Psoas muscle (tissue), 8 donors: ENCODE results near the gene MMUT. TPM values are rescaled to one million over a fixed set of nuclear protein-coding genes. Genes with fewer than 3 reads are reported as not detected.

ENCODE experiments used
- ATAC-seq, 4 donors: fragments of 200-7000 bp; cut with Tn5 transposase; one replicate each; pipeline ENCODE4 v1.9.1; 2020; ENCODE audit warnings: moderate library complexity in 3 of 4, mild to moderate bottlenecking in 2 of 4
- DNase-seq, 2 donors: peaks; one replicate each; pipeline ENCODE4 v3.0.0-alpha.2; 2020
- H3K27ac ChIP-seq: fragments of 200-600 bp; one replicate; pipeline ENCODE4 v1.8.0; 2022
- H3K27me3 ChIP-seq, 3 donors: fragments of 200-600 bp in 1 of 3; one replicate each; pipeline versions ENCODE4 v1.6.1 to v1.8.0; 2013 to 2022; ENCODE audit warnings: low read length in 2 of 3, mild to moderate bottlenecking in 2 of 3, moderate library complexity in 1 of 3; ENCODE audit not compliant: insufficient read depth in 3 of 3
- H3K36me3 ChIP-seq, 2 donors: fragments of 200-600 bp in 1 of 2; one replicate each; pipeline versions ENCODE4 v1.6.1 to v1.8.0; 2013 to 2022; ENCODE audit warnings: low read depth in 1 of 2, mild to moderate bottlenecking in 1 of 2, moderate library complexity in 1 of 2; ENCODE audit not compliant: insufficient read depth in 1 of 2
- H3K4me1 ChIP-seq: fragments of 200-600 bp; one replicate; pipeline ENCODE4 v1.8.0; 2022
- H3K4me3 ChIP-seq: fragments of 200-600 bp; one replicate; pipeline ENCODE4 v1.8.0; 2022; ENCODE audit warnings: mild to moderate bottlenecking
- H3K9me3 ChIP-seq: fragments of 200-600 bp; one replicate; pipeline ENCODE4 v1.8.0; 2022
- WGBS, 3 donors: extraction: QIAGEN DNeasy Blood & Tissue Kit; methylation state at CpG; one replicate each; pipeline versions ENCODE4 v1.1.6 to v1.1.7; 2013; 5-methylcytosine and 5-hydroxymethylcytosine counted together
- intact Hi-C, 2 donors: fragments of 100-400 bp; cut with DNase I; formaldehyde crosslinking; loops; one replicate each; pipeline versions ENCODE4 v1.11.0 to v1.14.2; 2022
- polyA plus RNA-seq, 3 donors: library from polyadenylated mRNA; stranded (reverse); fragments of 200-250 nt; gene quantifications; one replicate each; pipeline ENCODE4 v1.2.3, GENCODE V29; 2013
- total RNA-seq, 4 donors: library from RNA; stranded (reverse); fragmentation: NEBNext Ultra II Directional in 2 of 4; extraction: Animal tissue kit (Norgen Biotek cat#: 25700) in 2 of 4; gene quantifications; one replicate each; pipeline versions ENCODE4 v1.2.1 to v1.2.4, GENCODE V29; 2021 to 2023
- TF ChIP-seq, protein P1 (sequence below): fragments of 200-600 bp; IDR thresholded peaks from one replicate; pipeline ENCODE4 v1.8.0; 2022; ENCODE audit warnings: antibody characterized with exemption
- donor health status: healthy with polysubstance abuse.
- donor health status: DM: no; HTN: no; CAD: no; lungs with moderate emphysema.
- donor health status: Bipolar disorder and iron deficiency.
- donor health status: healthy.
- donor health status: DM: yes; HTN: yes; CAD: no.
- donor health status: DM: no; HTN: no; CAD: no.
- donor health status: DM: no; HTN: no; CAD: no.
- donor health status: DM: yes; HTN: yes; CAD: no.

Gene MMUT
- total and polyA plus RNA-seq, 7 donors, result 13.1 to 24.5 (median 22.1) TPM

DNA sequence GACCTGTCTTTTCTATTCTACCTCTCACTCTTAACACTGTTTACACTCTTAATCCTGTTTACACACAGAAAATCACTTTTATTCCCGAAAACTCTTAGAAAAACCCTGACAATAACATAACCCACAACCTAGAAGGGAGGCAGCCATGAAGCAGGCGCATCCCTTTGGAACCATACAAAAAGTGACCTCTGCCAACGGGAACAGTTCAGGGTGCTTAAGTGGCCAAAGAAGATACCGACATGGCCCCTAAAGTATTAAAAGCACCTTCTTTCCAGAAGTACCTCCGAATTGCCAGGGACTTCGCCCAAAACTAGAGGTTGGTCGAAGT lies 490 bp downstream of the MMUT start:
- H3K4me1 ChIP-seq, result peaks cover 30% of the 10 kb centered on the region
- ATAC-seq (peak in 2 of 4 donors; percentile 25 to 61), DNase-seq (no peak)
- H3K27ac ChIP-seq, result peak overlapping the region; percentile 94
- 1% methylated on average over 7 of the region's 7 CpGs for WGBS, 3 donors
- no peaks in the 10 kb centered on the region for H3K27me3 ChIP-seq
- TF ChIP-seq, protein P1, sequence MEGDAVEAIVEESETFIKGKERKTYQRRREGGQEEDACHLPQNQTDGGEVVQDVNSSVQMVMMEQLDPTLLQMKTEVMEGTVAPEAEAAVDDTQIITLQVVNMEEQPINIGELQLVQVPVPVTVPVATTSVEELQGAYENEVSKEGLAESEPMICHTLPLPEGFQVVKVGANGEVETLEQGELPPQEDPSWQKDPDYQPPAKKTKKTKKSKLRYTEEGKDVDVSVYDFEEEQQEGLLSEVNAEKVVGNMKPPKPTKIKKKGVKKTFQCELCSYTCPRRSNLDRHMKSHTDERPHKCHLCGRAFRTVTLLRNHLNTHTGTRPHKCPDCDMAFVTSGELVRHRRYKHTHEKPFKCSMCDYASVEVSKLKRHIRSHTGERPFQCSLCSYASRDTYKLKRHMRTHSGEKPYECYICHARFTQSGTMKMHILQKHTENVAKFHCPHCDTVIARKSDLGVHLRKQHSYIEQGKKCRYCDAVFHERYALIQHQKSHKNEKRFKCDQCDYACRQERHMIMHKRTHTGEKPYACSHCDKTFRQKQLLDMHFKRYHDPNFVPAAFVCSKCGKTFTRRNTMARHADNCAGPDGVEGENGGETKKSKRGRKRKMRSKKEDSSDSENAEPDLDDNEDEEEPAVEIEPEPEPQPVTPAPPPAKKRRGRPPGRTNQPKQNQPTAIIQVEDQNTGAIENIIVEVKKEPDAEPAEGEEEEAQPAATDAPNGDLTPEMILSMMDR, result no peak
- H3K4me3 ChIP-seq, result peak overlapping the region; percentile 94
- intact Hi-C loops, result no loop called here
- H3K36me3 ChIP-seq, result peaks cover 0 to 18% of the 10 kb centered on the region in 2 donors
- H3K9me3 ChIP-seq, result no peaks in the 10 kb centered on the region

DNA sequence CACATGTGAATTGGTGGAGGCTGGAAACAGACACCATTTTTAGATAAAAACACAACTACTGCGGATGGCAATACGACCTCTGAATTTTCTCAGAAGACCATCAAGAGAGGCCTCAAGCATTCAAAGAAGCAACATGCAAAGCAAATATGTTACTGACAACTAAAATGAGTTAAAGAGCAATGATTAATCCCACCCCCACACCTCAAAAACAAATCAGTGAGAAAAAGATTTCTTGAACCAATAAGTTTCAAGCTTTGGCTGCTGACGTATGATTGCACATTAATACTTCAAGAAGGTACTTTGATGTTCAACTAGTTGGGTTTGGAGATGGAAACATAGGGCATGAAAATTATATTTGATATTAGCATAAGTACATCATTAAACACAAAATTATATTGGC lies 982 bp downstream of the MMUT start:
- DNase-seq, result no peak
- Histone ChIP-seq H3K36me3 (peaks cover 0 to 23% of the 10 kb centered on the region in 2 donors), H3K27ac (peak overlapping the region; percentile 94), H3K9me3 (no peaks in the 10 kb centered on the region), H3K4me3 (peak overlapping the region; percentile 94), H3K4me1 (peaks cover 30% of the 10 kb centered on the region), H3K27me3 (no peaks in the 10 kb centered on the region)
- no peak for ATAC-seq
- 29 to 44% (median 38%) methylated on average over 3 of the region's 3 CpGs for WGBS, 3 donors
- intact Hi-C loops, result no loop called here
- TF ChIP-seq, protein P1, result no peak

DNA sequence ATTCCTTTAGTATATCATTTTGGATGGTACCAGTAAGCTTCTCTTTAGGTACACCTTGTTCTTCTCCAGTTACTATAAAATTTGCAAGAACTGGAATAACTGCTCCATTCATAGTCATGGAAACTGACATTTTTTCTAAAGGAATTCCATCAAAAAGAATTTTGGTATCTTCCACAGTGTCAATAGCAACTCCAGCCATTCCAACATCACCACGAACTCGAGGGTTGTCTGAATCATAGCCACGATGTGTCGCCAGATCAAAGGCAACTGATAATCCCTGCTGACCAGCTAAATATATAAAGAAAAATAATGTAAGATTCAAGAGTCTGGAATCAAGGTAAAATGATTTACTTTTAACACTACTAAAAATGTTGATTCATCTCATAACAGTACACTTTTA lies 5.3 kb downstream of the MMUT start:
- Histone ChIP-seq H3K27me3 (no peaks in the 10 kb centered on the region), H3K9me3 (no peaks in the 10 kb centered on the region), H3K27ac (no peak overlapping the region), H3K36me3 (peaks cover 0 to 64% of the 10 kb centered on the region in 2 donors), H3K4me3 (no peak overlapping the region), H3K4me1 (peaks cover 21% of the 10 kb centered on the region)
- TF ChIP-seq, protein P1, result no peak
- DNase-seq (no peak), ATAC-seq (no peak)
- 79 to 80% (median 79%) methylated on average over 4 of the region's 4 CpGs for WGBS, 3 donors
- intact Hi-C loops, result no loop called here

DNA sequence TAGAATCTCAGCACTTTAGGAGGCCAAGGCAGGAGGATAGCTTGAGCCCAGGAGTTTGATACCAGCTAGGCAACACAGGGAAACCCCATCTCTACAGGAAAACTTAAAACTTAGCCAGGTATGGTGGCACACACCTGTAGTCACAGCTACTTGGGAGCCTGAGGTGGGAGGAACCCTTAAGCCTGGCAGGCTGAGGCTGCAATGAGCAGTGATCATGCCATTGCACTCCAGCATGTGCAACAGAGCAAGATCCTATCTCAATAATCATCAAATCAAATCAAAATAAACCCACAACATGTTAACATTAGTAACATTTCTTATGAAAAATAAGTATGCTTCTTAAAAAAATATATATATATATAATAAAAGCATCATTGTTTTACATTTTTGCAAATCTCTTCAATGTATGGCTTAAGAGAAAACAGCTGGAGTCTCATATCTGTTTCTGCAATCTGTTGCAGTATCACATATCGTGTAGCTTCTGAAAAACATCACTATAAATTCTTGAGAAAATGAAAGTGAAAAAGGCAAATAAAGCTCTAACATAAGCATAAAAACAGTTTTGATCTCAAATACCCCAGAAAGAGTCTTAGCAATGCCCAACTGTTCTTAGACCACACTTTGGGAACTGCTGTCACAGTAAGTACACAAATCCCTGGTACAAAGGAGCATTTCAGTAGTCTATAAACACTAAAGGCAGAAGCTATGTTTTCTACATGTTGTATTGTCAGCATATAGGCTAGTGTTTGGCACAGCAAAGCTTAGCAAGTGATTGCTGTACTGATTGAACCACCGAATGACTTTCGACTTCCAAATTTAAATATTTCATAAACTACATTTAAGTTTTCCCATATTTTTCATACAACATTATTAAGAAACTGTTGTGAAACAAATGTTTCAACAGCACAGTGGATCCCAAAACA lies 8.0 kb downstream of the MMUT start:
- intact Hi-C loops, result no loop called here
- 86 to 97% (median 97%) methylated on average over 3 of the region's 3 CpGs for WGBS, 3 donors
- Histone ChIP-seq H3K4me3 (no peak overlapping the region), H3K27ac (no peak overlapping the region), H3K9me3 (no peaks in the 10 kb centered on the region), H3K27me3 (no peaks in the 10 kb centered on the region), H3K4me1 (peaks cover under 1% of the 10 kb centered on the region), H3K36me3 (peaks cover 0 to 91% of the 10 kb centered on the region in 2 donors)
- ATAC-seq (no peak), DNase-seq (no peak)
- TF ChIP-seq, protein P1, result no peak
